PFSK-1 (cell line): ENCODE data around the gene NCOA6.

Experiments used
- FOXP2 ChIP-seq: optimal IDR thresholded peaks from 2 replicates; pipeline ENCODE3; 2011; ENCODE audit warnings: borderline replicate concordance, control low read depth, inconsistent platforms; ENCODE audit not compliant: insufficient read depth; ENCODE audit errors: extremely low read length, extremely low read depth
- POLR2AphosphoS5 ChIP-seq: IDR thresholded peaks from 2 replicates; pipeline ENCODE4 v1.6.1; 2012; ENCODE audit warnings: low read depth, mild to moderate bottlenecking, control low read depth, low read length, moderate library complexity
- REST ChIP-seq, 2 experiments: IDR thresholded peaks; 2 replicates each; pipeline versions ENCODE4 v1.6.1 to v1.8.0; 2011 to 2012; ENCODE audit warnings: low read depth in 2 of 2, low read length in 2 of 2, control low read depth in 1 of 2, inconsistent platforms in 1 of 2, mild to moderate bottlenecking in 1 of 2, moderate library complexity in 1 of 2; ENCODE audit not compliant: insufficient read depth in 1 of 2
- SIN3A ChIP-seq: IDR thresholded peaks from 2 replicates; pipeline ENCODE4 v1.6.1; 2012; ENCODE audit warnings: mild to moderate bottlenecking, low read length, moderate library complexity, borderline replicate concordance; ENCODE audit not compliant: insufficient read depth
- TAF1 ChIP-seq: IDR thresholded peaks from 2 replicates; pipeline ENCODE4 v1.6.1; 2012; ENCODE audit warnings: low read length, control low read depth, borderline replicate concordance; ENCODE audit not compliant: insufficient read depth

The NCOA6 gene

DNA sequence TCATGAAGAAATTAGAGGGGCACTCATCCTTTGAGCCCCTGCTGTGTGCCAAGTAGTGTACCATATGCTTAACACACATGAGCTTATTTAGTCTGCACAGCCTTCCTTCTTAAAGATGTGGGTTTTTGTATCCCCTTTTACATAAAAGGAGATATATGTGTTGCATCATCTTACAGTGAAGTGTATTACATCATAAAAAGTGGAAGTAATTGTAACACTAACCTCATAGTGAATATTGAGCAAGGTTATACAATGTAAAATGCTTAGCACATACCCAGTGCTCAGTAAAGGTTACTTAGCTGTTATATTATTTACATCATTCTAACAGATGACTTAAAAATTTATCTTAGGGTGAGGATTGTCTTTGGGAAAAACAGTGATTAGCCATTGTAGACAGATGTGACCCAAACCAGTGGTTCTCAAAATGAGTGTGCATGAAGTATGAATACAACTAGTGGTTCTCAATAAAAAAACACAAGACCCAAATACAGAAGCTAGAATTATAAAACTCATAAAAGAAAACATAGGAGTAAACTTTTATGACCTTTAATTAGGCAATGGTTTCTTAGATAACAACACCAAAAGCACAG is 144.8 kb downstream of the NCOA6 start:
- TF ChIP-seq SIN3A (no peak), REST (IDR thresholded peaks at IDR 0.05; ENCODE audit: insufficient read depth in 1 of 2, low read depth in 2 of 2, low read length in 2 of 2) (no peak), POLR2AphosphoS5 (no peak), FOXP2 (no peak), TAF1 (no peak)

DNA sequence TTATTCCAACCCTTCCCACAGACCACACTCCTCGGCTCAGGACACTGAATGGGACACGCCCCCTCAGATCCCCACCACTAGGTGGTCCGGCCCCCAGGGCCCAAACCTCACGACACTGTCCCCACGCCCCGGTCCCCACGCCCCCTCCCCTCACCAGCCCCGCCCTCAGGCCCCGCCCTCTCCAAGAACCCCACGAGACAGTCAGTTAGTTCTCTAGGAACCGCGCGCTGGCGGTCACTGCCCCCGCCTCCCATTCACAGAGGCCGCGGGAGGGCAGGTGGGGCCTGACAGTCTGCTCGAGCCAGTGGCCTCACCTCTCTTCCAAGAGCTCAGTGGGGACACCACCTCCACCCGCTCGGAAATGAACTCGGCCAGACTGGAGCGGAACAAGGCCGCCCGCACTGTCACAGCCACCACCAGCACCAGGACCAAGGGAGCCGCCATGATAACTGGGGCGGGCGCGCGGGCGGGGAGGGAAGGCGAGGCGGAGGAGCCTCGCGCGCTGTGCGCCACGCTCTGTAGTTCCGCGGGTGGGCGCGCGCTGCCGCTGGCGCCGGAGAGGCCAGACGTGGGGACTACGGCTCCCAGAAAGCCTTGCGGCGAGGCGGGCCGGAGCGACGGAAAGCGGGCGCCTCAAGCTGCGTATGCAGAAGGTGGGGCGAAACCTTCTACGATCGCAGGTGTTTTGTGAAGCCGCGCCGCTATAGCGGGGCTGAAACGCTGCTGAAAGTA is 148.6 kb downstream of the NCOA6 start, which contains the start of gene PIGU:
Gene PIGU, minus strand, starts transcription at position 451 of the 732 bp plus-strand sequence. Its CDS starts 7 bp downstream, at position 444.
- 0 out of 2 replicates have a peak, but pooled peaks have one; percentile 59 for TF ChIP-seq SIN3A
- TF ChIP-seq FOXP2, result peak; percentile 70
- peak; percentile 65; the same call in 1 of the 2 replicates for TF ChIP-seq POLR2AphosphoS5
- no peak for TF ChIP-seq REST (IDR thresholded peaks at IDR 0.05; ENCODE audit: insufficient read depth in 1 of 2, low read depth in 2 of 2, low read length in 2 of 2)
- 0 out of 2 replicates have a peak, but pooled peaks have one; percentile 27 for TF ChIP-seq TAF1

GRCh38 chr20:34675993-34676641 is 149.3 kb downstream of the NCOA6 start:
- TF ChIP-seq REST (IDR thresholded peaks at IDR 0.05; ENCODE audit: insufficient read depth in 1 of 2, low read depth in 2 of 2, low read length in 2 of 2), result no peak
- peak; percentile 4; the same call in 1 of the 2 replicates for TF ChIP-seq TAF1
- TF ChIP-seq POLR2AphosphoS5, result no peak

- TF ChIP-seq REST (IDR thresholded peaks at IDR 0.05; ENCODE audit: insufficient read depth in 1 of 2, low read depth in 2 of 2, low read length in 2 of 2) (no peak), SIN3A (no peak), FOXP2 (no peak), TAF1 (no peak), POLR2AphosphoS5 (no peak)
Measured at GRCh38 chr20:34675561-34675960, 149.9 kb downstream of the NCOA6 start.
